Muscle of leg (tissue), 16 donors: ENCODE measurements around the gene SLC35G6. TPM values are rescaled to one million over a fixed set of nuclear protein-coding genes. Genes with fewer than 3 reads are reported as not detected.
A peak's percentile ranks its signal among the peaks of the same experiment; 100 is the strongest.
"Not testable (repeated sequence)": the region's sequence is repeated elsewhere in the genome, so short reads cannot be mapped to it uniquely, and the experiment has no call there.

Experiments
- DNase-seq: peaks from one replicate; pipeline ENCODE4 v3.0.0; 2013
- H3K27ac ChIP-seq: one replicate; pipeline ENCODE4 v1.5.1; 2013; ENCODE audit warnings: mild to moderate bottlenecking, low read length, control low read depth
- H3K27me3 ChIP-seq: one replicate; pipeline ENCODE4 v1.6.1; 2013; ENCODE audit warnings: low read length; ENCODE audit not compliant: control insufficient read depth, insufficient read depth
- H3K36me3 ChIP-seq: one replicate; pipeline ENCODE4 v1.6.1; 2013; ENCODE audit warnings: low read length; ENCODE audit not compliant: control insufficient read depth, insufficient read depth
- H3K4me1 ChIP-seq: one replicate; pipeline ENCODE4 v1.6.1; 2013; ENCODE audit warnings: low read length; ENCODE audit not compliant: control insufficient read depth, insufficient read depth
- H3K4me3 ChIP-seq: one replicate; pipeline ENCODE4 v1.5.1; 2013; ENCODE audit warnings: low read length, control low read depth
- H3K9me3 ChIP-seq: replicated peaks from 2 replicates; pipeline ENCODE4 v1.6.1; 2013; ENCODE audit warnings: low read depth, low read length; ENCODE audit not compliant: control insufficient read depth
- WGBS: methylation state at CpG from one replicate; pipeline ENCODE4 v1.1.5; 2013; ENCODE audit warnings: missing lambda C conversion rate; ENCODE audit not compliant: insufficient coverage; 5-methylcytosine and 5-hydroxymethylcytosine counted together
- long read RNA-seq, 11 donors: transcript quantifications; one replicate each; lab custom pipeline, GENCODE V29; 2026
- polyA plus RNA-seq, 8 donors: library from polyadenylated mRNA; unstranded; fragments of 120-200 nt; gene quantifications; one replicate each; pipeline versions ENCODE4 v1.2.1 to v1.2.3, GENCODE V29; 2013; ENCODE audit warnings: inconsistent platforms in 1 of 8, low replicate concordance in 1 of 8; ENCODE audit not compliant: insufficient read length in 8 of 8, insufficient read depth in 1 of 8
- total RNA-seq: library from RNA; stranded (reverse); fragments of 120-200 nt; gene quantifications from one replicate; pipeline ENCODE4 v1.2.4, GENCODE V29; 2013

Gene SLC35G6
- total RNA-seq (not detected), polyA plus RNA-seq (under 1 TPM in 6 of 8 donors, not detected in 2; 0.09 to 0.27 (median 0.18) TPM)
- long read RNA-seq, donor 1 = 0 reads
- long read RNA-seq, donor 2 = 0 reads
- long read RNA-seq, donor 3 = 0 reads
- long read RNA-seq, donor 4 = 0 reads
- long read RNA-seq, donor 5 = 0 reads
- long read RNA-seq, donor 6, partial matches to known transcripts = 5 of 5 reads
- long read RNA-seq, donor 6, other reads (novel, unspliced or antisense) = 0 of 5 reads
- long read RNA-seq, donor 7 = 0 reads
- long read RNA-seq, donor 8 = 0 reads
- long read RNA-seq, donor 9, partial matches to known transcripts = 49 of 49 reads
- long read RNA-seq, donor 9, other reads (novel, unspliced or antisense) = 0 of 49 reads
- long read RNA-seq, donor 10 = 0 reads
- long read RNA-seq, donor 11 = 0 reads

- no CpG with 5 or more reads among the region's 4 CpGs for WGBS
- peaks cover 76% of the 10 kb centered on the region for H3K4me1 ChIP-seq
- not testable (repeated sequence) for H3K9me3 ChIP-seq, H3K36me3 ChIP-seq, H3K27me3 ChIP-seq, H3K4me3 ChIP-seq
- DNase-seq = peak; percentile 27
- H3K27ac ChIP-seq = peak within 1 kb of the TSS; percentile 100
Observed at GRCh38 chr17:7481275-7481674, at the start of gene SLC35G6. Gene SLC35G6 (plus strand): TSS chr17:7481446. CDS start chr17:7481517, 71 bp downstream.

DNA sequence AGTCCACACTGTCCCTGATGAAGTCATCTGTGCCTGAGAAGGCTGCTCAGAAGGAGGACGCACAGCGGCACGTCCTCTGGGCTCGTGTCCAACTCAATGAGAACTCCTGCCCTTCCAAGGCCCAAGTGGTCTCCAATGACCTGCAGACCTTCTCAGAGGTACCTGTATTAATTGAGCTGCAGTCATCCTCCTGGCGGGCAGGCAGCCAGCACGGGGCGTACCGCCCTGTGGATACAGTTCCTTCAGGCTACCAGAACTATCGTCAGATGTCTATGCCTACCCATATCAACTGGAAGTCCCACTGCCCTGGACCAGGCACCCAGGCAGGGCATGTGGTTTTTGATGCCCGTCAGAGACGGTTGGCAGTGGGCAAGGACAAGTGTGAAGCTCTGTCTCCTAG is 49.0 kb upstream of the SLC35G6 start:
- 85% methylated on average over 10 of the region's 11 CpGs for WGBS
- no peak for DNase-seq
- Histone ChIP-seq H3K36me3 (no peaks in the 10 kb centered on the region), H3K9me3 (no peaks in the 10 kb centered on the region), H3K4me1 (peaks cover 20% of the 10 kb centered on the region), H3K27ac (no peak overlapping the region), H3K4me3 (no peak overlapping the region), H3K27me3 (peaks cover 24% of the 10 kb centered on the region)

- Histone ChIP-seq H3K4me1 (peaks cover 49% of the 10 kb centered on the region), H3K27ac (peak overlapping the region; percentile 66), H3K9me3 (no peaks in the 10 kb centered on the region), H3K4me3 (peak overlapping the region; percentile 39), H3K36me3 (no peaks in the 10 kb centered on the region), H3K27me3 (peaks cover 60% of the 10 kb centered on the region)
- 3% methylated on average over 49 of the region's 49 CpGs for WGBS
- DNase-seq = no peak
Observed at GRCh38 chr17:7435676-7436555, 45.3 kb upstream of the SLC35G6 start.

GRCh38 chr17:7436556-7437368 is 44.5 kb upstream of the SLC35G6 start:
- H3K27me3 ChIP-seq = peaks cover 67% of the 10 kb centered on the region
- H3K27ac ChIP-seq = peak overlapping the region; percentile 45
- peak overlapping the region; percentile 26 for H3K4me3 ChIP-seq
- peaks cover 55% of the 10 kb centered on the region for H3K4me1 ChIP-seq
- WGBS = under 1% methylated on average over 90 of the region's 92 CpGs
- peak; percentile 84 for DNase-seq
- H3K36me3 ChIP-seq = no peaks in the 10 kb centered on the region
- H3K9me3 ChIP-seq = no peaks in the 10 kb centered on the region

DNA sequence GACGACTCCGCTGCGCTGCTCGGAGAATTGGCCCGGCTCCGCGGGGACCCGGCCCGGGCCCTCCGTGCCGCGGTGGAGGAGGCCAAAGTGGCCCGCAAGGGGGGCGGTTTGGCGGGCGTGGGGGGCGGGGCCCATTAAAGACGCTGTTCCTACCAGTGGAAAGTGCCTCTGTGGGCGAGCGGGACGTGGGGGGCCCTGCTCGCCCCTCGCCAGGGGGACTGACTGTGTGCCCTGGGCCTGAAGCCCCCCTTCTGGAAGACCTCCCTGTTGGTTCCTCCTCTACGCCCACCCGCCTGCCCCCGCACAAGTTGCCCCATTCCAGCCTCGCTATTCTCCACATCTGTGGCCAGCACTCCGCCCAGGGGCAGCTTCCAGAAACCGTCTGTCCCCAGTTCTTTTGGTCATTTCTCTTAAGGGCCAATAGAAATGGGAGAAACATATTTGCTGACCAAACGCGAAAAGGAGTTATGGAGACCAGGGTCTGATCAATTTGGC is 43.8 kb upstream of the SLC35G6 start:
- Histone ChIP-seq H3K4me3 (peak overlapping the region; percentile 26), H3K36me3 (no peaks in the 10 kb centered on the region), H3K4me1 (peaks cover 55% of the 10 kb centered on the region), H3K9me3 (no peaks in the 10 kb centered on the region), H3K27me3 (peaks cover 69% of the 10 kb centered on the region), H3K27ac (no peak overlapping the region)
- whole genome bisulfite sequencing = 12% methylated on average over 24 of the region's 31 CpGs
- no peak for DNase-seq

DNA sequence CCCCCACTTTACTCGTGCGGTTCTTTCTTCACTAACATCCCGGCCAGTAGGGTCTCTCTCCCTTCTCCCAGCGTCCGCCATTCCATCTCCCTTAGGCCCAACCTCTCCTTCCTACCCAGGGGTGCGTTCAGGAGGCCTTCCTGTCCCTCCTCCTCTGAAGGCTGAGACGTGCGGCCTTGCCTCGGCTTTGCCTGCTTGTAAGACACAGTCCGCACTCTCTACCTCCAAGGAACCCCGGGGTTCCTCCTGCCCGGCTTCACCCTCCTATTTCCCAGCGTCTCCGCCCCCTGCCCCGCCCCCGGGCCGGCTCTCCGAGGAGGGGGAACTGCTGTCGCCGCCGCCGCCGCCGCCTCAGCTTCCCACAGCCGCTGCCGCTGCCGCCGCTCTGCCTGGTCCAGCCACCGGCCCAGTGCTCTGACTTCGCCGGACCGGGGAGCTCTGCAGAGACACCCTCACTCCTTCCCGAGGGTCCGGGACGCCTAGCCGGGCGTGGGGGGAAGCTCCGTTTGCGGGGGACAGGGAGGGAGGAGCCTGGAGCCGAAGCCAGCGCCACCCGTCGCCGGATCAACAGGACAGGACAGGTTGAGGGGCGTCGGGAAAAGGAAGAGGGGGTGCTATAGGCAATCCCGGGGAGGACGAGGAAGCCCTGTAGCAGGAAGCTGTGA is 43.2 kb upstream of the SLC35G6 start:
- Histone ChIP-seq H3K4me3 (peak overlapping the region; percentile 34), H3K36me3 (no peaks in the 10 kb centered on the region), H3K27me3 (peaks cover 71% of the 10 kb centered on the region), H3K9me3 (no peaks in the 10 kb centered on the region), H3K27ac (no peak overlapping the region), H3K4me1 (peaks cover 62% of the 10 kb centered on the region)
- peak; percentile 68 for DNase-seq
- 9% methylated on average over 48 of the region's 48 CpGs for WGBS

GRCh38 chr17:7438656-7439460 is 42.4 kb upstream of the SLC35G6 start:
- peaks cover 70% of the 10 kb centered on the region for H3K4me1 ChIP-seq
- peaks cover 71% of the 10 kb centered on the region for H3K27me3 ChIP-seq
- no peak overlapping the region for H3K4me3 ChIP-seq
- 33% methylated on average over 7 of the region's 11 CpGs for WGBS
- DNase-seq = no peak
- H3K36me3 ChIP-seq = no peaks in the 10 kb centered on the region
- no peak overlapping the region for H3K27ac ChIP-seq
- no peaks in the 10 kb centered on the region for H3K9me3 ChIP-seq

- H3K9me3 ChIP-seq = no peaks in the 10 kb centered on the region
- H3K27me3 ChIP-seq = peaks cover 74% of the 10 kb centered on the region
- peak within 1 kb of the TSS; percentile 46 for H3K4me3 ChIP-seq
- peaks cover 76% of the 10 kb centered on the region for H3K4me1 ChIP-seq
- under 1% methylated on average over 47 of the region's 50 CpGs for whole genome bisulfite sequencing
- H3K36me3 ChIP-seq = no peaks in the 10 kb centered on the region
- no peak within 1 kb of the TSS for H3K27ac ChIP-seq
- DNase-seq = no peak
Observed at GRCh38 chr17:7439462-7440112, 41.7 kb upstream of the SLC35G6 start, which contains the start of gene FGF11. Gene FGF11 (plus strand): TSS chr17:7439512. CDS start chr17:7439621, 109 bp downstream.
